ENCODE data around the gene BARX2. TPM values are rescaled to one million over a fixed set of nuclear protein-coding genes. Genes with fewer than 3 reads are reported as not detected.

Gene BARX2
- total RNA-seq, 2 donors from 2014 or later, result 0.16 to 6.1 TPM

DNA sequence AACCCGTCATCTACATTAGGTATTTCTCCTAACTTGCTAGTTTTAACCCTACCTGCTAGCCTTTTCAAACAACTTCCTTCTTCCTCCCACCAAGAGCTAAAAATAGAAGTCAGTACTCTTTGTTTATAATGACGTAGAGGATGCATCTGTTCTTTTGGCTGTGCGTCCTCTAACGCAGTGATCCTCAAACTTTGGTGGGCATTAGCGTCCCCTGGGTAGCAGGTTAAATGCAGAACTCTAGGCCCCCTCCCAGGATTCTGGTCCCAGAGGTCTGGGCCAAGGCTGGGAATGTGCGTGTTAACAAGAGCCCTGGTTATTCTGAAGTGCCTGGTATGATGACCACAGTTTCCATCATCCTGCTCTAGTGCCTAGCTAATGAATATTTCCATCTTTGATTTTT lies 67.6 kb downstream of the BARX2 start:
- Mint-ChIP-seq H3K27ac (no peak overlapping the region), H3K36me3 (peaks cover 0 to 9% of the 10 kb centered on the region in 2 donors), H3K9me3 (peaks cover 0 to 11% of the 10 kb centered on the region in 2 donors)
- ATAC-seq (no peak), DNase-seq (ENCODE audit: low spot score in 2 of 2) (no peak)

DNA sequence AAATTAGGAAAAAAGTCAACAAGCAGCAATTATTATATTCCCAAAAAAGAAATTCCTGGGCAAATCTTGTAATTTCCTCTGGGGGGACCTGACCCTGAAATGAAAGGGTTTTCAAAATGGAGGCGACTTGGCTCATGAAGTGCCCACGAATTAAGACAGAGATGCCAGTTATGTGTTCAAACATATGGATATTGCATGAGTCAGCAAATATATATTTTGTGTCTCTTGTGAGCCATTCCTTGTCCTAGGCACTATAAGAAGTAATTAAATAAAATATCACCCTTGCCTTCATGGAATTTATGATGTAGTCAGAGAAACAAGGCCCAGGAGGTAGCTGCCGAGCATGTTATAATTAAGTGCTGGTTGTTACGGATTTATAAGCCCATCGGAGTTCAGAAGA lies 68.6 kb downstream of the BARX2 start:
- no peak for ATAC-seq
- Mint-ChIP-seq H3K27ac (no peak overlapping the region), H3K36me3 (peaks cover 0 to 10% of the 10 kb centered on the region in 2 donors), H3K9me3 (peaks cover 0 to 15% of the 10 kb centered on the region in 2 donors)
- DNase-seq (ENCODE audit: low spot score in 2 of 2), result no peak

DNA sequence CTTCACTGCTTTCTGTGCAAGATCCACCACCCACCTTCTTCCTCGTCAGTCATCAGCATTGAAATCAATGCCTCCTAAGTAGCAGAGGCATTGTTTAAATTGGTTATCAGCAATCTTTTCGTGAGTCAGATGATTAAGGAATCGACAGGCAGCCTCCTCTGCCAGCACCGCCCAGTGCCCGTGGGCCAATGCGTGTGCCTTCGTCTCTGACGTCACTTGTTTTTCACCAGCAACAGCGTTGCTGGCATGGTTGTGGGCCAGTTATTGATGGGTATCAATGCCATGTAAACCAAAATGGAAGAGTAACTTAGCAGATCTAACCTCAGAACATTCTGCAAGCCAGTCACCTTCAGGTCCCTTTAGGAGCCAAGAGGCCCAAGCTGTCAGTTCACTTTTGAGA lies 69.6 kb downstream of the BARX2 start:
- DNase-seq (ENCODE audit: low spot score in 2 of 2) (no peak), ATAC-seq (no peak)
- Mint-ChIP-seq H3K9me3 (peaks cover 0 to 15% of the 10 kb centered on the region in 2 donors), H3K27ac (no peak overlapping the region), H3K36me3 (peaks cover 0 to 10% of the 10 kb centered on the region in 2 donors)

DNA sequence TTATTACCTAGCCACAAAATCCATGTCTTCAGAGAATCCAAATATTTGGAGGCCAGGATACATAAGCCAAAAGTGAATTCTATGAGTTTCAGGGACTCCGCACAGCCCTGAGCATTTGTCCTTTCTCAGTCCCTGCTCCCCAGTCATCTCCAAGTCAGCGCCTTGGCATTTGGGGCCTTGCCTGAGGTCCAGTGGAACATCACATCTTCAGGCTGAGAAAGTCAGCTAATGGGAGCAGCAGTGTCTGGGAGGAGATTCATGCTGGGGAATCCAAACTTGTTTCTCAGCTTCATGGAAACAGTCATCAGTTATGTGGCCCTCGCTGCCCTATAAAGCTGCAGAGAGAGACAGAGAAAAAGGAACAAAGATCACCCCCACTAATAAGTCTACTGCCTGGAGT lies 70.9 kb downstream of the BARX2 start:
- DNase-seq (ENCODE audit: low spot score in 2 of 2), result no peak
- peaks cover 0 to 15% of the 10 kb centered on the region in 2 donors for H3K9me3 Mint-ChIP-seq
- H3K36me3 Mint-ChIP-seq, result peaks cover 0 to 18% of the 10 kb centered on the region in 2 donors
- no peak for ATAC-seq
- H3K27ac Mint-ChIP-seq, result no peak overlapping the region

GRCh38 chr11:129447654-129448239 lies 72.1 kb downstream of the BARX2 start:
- peaks cover 0 to 15% of the 10 kb centered on the region in 2 donors for H3K9me3 Mint-ChIP-seq
- no peak for DNase-seq (ENCODE audit: low spot score in 2 of 2)
- H3K36me3 Mint-ChIP-seq, result peaks cover 0 to 18% of the 10 kb centered on the region in 2 donors
- peak overlapping the region in 1 of 2 donors; percentile 82 for H3K27ac Mint-ChIP-seq
- peak in 1 of 2 donors; percentile 95 for ATAC-seq

DNA sequence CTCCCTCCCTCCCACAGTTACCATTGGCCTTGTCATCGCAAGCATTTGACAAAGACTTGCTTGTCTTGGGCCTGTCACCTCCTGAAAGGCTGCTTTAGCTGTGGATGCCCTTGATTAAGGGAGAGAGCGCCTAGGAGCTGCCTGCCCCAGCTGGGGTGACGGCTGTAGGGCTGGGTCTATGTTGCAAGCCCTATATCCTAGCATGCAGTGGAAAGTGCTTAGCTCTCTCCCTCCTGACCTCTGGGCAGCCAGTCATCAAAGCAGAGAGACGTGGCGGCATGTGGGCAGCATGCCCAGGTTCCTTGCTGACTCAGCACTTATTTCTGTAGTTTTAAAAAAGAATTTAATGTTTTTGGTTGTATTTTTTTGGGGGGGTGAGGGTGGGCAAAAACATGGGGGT lies 75.9 kb downstream of the BARX2 start:
- Mint-ChIP-seq H3K27ac (no peak overlapping the region), H3K9me3 (peaks cover 0 to 9% of the 10 kb centered on the region in 2 donors), H3K36me3 (peaks cover 0 to 13% of the 10 kb centered on the region in 2 donors)
- ATAC-seq (no peak), DNase-seq (ENCODE audit: low spot score in 2 of 2) (no peak)

DNA sequence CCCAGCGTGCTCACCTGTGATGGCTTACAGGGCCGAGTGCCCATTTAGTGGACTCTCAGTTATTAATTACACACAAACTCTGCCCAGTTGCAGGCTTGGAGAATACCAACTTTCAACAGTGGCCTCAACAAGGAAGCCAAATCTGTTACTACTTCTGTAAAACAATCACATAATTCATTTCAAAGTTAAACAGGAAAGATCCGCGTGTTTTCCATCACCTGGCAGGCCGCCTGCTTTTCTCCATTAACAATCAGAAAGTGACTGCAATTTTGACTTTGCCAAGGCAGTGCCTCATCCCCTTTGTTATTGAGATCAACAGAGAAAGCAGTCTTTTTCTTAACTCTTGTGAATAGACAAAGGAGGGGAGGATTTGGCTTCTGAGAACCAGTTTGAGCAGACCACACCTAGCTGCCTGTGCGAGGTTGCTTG lies 77.7 kb downstream of the BARX2 start:
- Mint-ChIP-seq H3K36me3 (peaks cover 0 to 9% of the 10 kb centered on the region in 2 donors), H3K9me3 (peaks cover 0 to 4% of the 10 kb centered on the region in 2 donors), H3K27ac (no peak overlapping the region)
- no peak for DNase-seq (ENCODE audit: low spot score in 2 of 2)
- no peak for ATAC-seq

DNA sequence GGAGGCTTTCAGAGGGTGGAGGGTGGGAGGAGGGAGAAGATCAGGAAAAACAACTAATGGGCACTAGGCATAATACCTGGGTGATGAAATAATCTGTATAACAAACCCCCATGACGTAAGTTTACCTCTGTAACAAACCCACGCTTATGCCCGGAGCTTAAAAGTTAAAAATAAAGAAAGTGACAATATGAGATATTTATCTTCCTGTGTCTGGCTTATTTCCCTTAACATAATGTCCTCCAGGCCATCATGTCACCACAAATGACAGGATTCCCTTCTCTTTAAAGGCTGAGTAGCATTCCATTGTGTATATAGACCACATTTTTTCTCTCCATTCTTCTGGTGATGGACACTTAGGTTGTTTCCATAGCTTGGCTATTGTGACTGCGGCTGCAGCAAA lies 79.5 kb downstream of the BARX2 start:
- Mint-ChIP-seq H3K9me3 (no peaks in the 10 kb centered on the region), H3K36me3 (peaks cover 0 to 8% of the 10 kb centered on the region in 2 donors), H3K27ac (no peak overlapping the region)
- no peak for DNase-seq (ENCODE audit: low spot score in 2 of 2)
- ATAC-seq, result no peak

DNA sequence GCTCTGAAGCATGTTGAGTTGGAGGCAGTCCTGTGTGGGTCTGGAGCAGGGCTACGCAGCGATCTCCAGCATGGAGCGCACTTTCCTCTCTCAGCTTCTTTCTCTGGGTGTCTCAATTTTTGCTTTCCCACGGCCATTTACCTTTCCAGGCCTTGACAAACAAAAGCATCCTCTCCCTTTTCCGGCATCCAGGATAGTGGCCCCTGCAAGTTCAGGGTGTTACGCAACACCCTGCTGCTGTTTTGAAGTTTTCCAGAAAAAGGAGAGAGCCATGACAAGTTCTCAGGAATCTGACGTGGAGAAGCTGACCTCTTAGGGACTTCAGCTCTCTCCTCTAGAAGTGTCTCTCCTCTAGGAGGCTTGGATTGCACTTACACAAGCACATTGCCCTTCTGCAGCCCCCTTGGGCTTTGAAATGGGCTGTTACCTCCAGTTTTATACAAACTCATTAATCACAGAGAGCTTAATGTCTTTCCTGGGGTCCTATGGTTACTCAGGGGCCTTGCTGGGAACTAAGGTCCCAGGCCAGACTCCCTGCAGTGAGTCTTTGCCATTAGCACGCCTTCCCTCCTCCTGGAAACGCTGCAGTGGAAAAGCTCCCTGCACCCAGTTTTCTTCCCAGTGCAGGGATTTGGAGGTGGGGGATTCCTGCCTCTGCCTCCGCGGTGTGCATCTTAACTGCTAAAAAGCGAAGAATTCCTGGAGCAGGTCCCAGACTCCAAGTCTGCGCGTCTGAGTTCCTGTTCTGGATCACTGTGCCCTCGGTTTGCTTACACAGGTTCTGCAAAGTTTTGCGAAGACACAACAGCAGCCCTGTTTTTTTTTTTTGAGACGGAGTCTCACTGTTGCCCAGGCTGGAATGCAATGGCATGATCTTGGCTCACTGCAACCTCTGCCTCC lies 80.4 kb downstream of the BARX2 start:
- Mint-ChIP-seq H3K9me3 (no peaks in the 10 kb centered on the region), H3K27ac (no peak overlapping the region), H3K36me3 (peaks cover 0 to 2% of the 10 kb centered on the region in 2 donors)
- ATAC-seq (no peak), DNase-seq (ENCODE audit: low spot score in 2 of 2) (no peak)

DNA sequence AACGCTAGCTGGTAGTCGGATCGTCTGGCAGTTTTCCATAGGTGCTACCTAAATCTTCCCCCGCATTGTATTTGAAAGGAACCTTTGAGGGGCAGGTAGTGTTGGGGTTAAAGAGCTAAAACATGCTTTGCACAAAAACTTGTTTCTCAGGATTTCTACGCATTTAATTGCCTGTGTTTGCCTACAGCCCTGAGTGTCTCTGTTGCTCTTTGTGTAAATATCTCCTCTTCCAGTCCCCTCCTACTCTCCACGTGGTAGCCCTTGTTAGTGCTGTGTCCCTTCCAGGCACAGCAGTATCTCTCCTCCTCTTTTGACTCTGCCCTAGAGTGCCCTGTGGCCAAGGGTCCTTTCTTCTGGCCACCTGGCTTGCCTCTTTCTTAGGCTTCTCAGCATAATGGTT lies 81.7 kb downstream of the BARX2 start:
- Mint-ChIP-seq H3K27ac (no peak overlapping the region), H3K36me3 (no peaks in the 10 kb centered on the region), H3K9me3 (no peaks in the 10 kb centered on the region)
- no peak for DNase-seq (ENCODE audit: low spot score in 2 of 2)
- ATAC-seq, result no peak

- H3K36me3 Mint-ChIP-seq, result peaks cover 2 to 3% of the 10 kb centered on the region in 2 donors
- no peak overlapping the region for H3K27ac Mint-ChIP-seq
- DNase-seq (ENCODE audit: low spot score in 2 of 2), result no peak
- peaks cover 2% of the 10 kb centered on the region in 2 donors for H3K9me3 Mint-ChIP-seq
- ATAC-seq, result no peak
Measured at GRCh38 chr11:129458278-129458677, 82.6 kb downstream of the BARX2 start.

DNA sequence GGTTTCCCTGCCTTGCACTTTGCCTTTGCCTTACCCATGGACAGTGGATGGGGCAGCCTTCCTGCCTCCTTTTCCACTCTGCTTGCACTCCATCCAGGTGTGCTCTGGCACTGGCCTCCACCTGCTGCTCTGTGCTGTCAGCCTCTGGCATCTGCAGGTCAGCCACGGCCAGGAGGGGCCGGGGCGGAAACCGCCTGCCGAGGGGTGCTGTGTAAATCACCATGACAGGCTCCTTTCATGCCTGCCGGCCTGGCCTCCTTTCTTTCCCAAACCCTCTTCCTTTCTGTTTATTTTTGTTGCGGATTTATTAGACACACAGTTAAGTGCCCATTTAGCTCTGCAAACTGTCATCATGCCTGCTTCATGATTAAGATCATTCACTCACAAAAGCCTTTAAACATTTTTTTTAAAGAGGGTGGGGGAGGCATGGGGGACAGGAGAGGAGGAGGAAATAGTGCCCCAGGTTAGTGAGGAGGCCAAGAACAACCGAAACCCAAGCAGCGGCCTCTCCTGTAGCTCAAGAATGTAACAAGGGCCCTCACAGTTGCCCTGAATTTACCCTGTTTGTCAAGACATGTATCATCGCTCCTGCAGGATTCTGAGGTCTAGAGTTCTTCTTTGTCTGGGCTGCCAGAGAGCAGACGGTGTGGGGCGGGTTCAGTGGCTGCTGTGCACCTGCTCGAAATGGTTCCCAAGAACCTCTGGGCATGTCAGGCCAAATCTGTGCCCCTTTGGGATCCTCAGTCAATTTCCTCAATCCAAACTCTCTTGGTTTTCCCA lies 83.3 kb downstream of the BARX2 start:
- H3K36me3 Mint-ChIP-seq, result peaks cover 6 to 9% of the 10 kb centered on the region in 2 donors
- H3K27ac Mint-ChIP-seq, result no peak overlapping the region
- H3K9me3 Mint-ChIP-seq, result peaks cover 6 to 7% of the 10 kb centered on the region in 2 donors
- ATAC-seq (no peak), DNase-seq (ENCODE audit: low spot score in 2 of 2) (no peak)

- H3K9me3 Mint-ChIP-seq, result peaks cover 6 to 7% of the 10 kb centered on the region in 2 donors
- peaks cover 6 to 9% of the 10 kb centered on the region in 2 donors for H3K36me3 Mint-ChIP-seq
- H3K27ac Mint-ChIP-seq, result no peak overlapping the region
- DNase-seq (ENCODE audit: low spot score in 2 of 2) (no peak), ATAC-seq (no peak)
Measured at GRCh38 chr11:129460714-129461113, 85.1 kb downstream of the BARX2 start.

- no peaks in the 10 kb centered on the region for H3K9me3 Mint-ChIP-seq
- H3K36me3 Mint-ChIP-seq, result no peaks in the 10 kb centered on the region
- ATAC-seq (no peak), DNase-seq (ENCODE audit: low spot score in 2 of 2) (no peak)
- no peak overlapping the region for H3K27ac Mint-ChIP-seq
Measured at GRCh38 chr11:129484068-129484467, 108.4 kb downstream of the BARX2 start.

GRCh38 chr11:129489249-129489648 lies 113.6 kb downstream of the BARX2 start:
- DNase-seq (ENCODE audit: low spot score in 2 of 2), result no peak
- Mint-ChIP-seq H3K36me3 (peaks cover 0 to 11% of the 10 kb centered on the region in 2 donors), H3K9me3 (peaks cover 5 to 7% of the 10 kb centered on the region in 2 donors), H3K27ac (no peak overlapping the region)
- peak in 1 of 2 donors; percentile 57 for ATAC-seq

DNA sequence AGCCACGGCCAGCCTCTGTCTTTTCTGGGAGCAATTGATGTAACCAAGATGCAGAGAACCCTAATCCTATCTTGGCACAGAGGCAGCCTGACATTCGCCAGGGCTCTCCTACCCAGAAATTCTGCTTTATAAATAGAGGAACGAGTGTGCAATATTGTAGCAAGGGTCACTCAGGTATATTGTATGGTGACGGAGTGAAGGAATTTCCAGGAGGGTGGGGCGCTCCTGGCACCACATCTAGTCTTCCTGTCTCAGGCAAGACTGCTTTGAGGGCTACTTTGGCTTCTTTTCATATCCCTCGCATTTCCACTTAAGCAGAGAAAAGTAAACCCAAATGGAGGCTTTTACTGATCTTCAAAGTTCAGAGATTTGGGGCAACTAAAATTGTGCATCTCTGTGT lies 114.4 kb downstream of the BARX2 start:
- no peak overlapping the region for H3K27ac Mint-ChIP-seq
- H3K36me3 Mint-ChIP-seq, result peaks cover 0 to 11% of the 10 kb centered on the region in 2 donors
- ATAC-seq, result no peak
- H3K9me3 Mint-ChIP-seq, result peaks cover 5 to 7% of the 10 kb centered on the region in 2 donors
- DNase-seq (ENCODE audit: low spot score in 2 of 2), result no peak

- Mint-ChIP-seq H3K27ac (no peak overlapping the region), H3K9me3 (peaks cover 7 to 14% of the 10 kb centered on the region in 2 donors), H3K36me3 (peaks cover 0 to 11% of the 10 kb centered on the region in 2 donors)
- ATAC-seq (no peak), DNase-seq (ENCODE audit: low spot score in 2 of 2) (no peak)
Measured at GRCh38 chr11:129493746-129494145, 118.1 kb downstream of the BARX2 start.

Measured in activated naive CD4-positive, alpha-beta T cell treated with anti-CD3 and anti-CD28 coated beads, Interleukin-2, amount 50 U/mL, for 72 hours (primary cell).